OCI-LY1 (cell line): Measurements from ENCODE around the gene INPP5A.
"Not testable (repeated sequence)": the region's sequence is repeated elsewhere in the genome, so short reads cannot be mapped to it uniquely, and the experiment has no call there.

Experiments used
- H2AFZ ChIP-seq: fragments of 200-600 bp; sonication (generic), shearing (Covaris generic); 2 replicates; pipeline ENCODE4 v1.6.0; 2014; ENCODE audit warnings: antibody characterized with exemption, mild to moderate bottlenecking, low read length
- H3F3A ChIP-seq: fragments of 200-600 bp; sonication (generic), shearing (Covaris generic); 2 replicates; pipeline ENCODE4 v1.6.0; 2014; ENCODE audit warnings: mild to moderate bottlenecking, antibody characterized with exemption, low read length, moderate library complexity; ENCODE audit not compliant: insufficient read depth
- H3K27ac ChIP-seq: fragments of 200-600 bp; sonication (generic); 2 replicates; pipeline ENCODE4 v1.5.1; 2014; ENCODE audit warnings: low read length, mixed run types, mild to moderate bottlenecking, low read depth; ENCODE audit not compliant: poor library complexity, severe bottlenecking
- H3K27me3 ChIP-seq: fragments of 200-600 bp; sonication (generic); 2 replicates; pipeline ENCODE4 v1.6.0; 2014; ENCODE audit warnings: antibody characterized with exemption, mild to moderate bottlenecking, low read length, moderate library complexity; ENCODE audit not compliant: insufficient read depth
- H3K36me3 ChIP-seq: fragments of 200-600 bp; sonication (generic); 2 replicates; pipeline ENCODE4 v1.6.1; 2014; ENCODE audit warnings: mild to moderate bottlenecking, antibody characterized with exemption, low read length, moderate library complexity, mixed read lengths; ENCODE audit not compliant: insufficient read depth
- H3K4me1 ChIP-seq: fragments of 200-600 bp; sonication (generic); 2 replicates; pipeline ENCODE4 v1.5.1; 2014; ENCODE audit warnings: mild to moderate bottlenecking, low read length, moderate library complexity; ENCODE audit not compliant: insufficient read depth, severe bottlenecking
- H3K4me2 ChIP-seq: fragments of 200-600 bp; sonication (generic), shearing (Covaris generic); 2 replicates; pipeline ENCODE4 v1.6.1; 2014; ENCODE audit warnings: low read length
- H3K4me3 ChIP-seq: fragments of 200-600 bp; sonication (generic); 2 replicates; pipeline ENCODE4 v1.5.1; 2014; ENCODE audit warnings: low read length, low read depth, mild to moderate bottlenecking, mixed read lengths; ENCODE audit not compliant: poor library complexity, severe bottlenecking
- H3K79me2 ChIP-seq: fragments of 200-600 bp; shearing (Covaris generic); 2 replicates; pipeline ENCODE4 v1.6.1; 2016; ENCODE audit warnings: mixed run types, low read length, mixed read lengths; ENCODE audit not compliant: insufficient read depth
- H3K9ac ChIP-seq: fragments of 200-600 bp; sonication (generic), shearing (Covaris generic); 2 replicates; pipeline ENCODE4 v1.6.1; 2014; ENCODE audit warnings: mild to moderate bottlenecking, low read length, mixed read lengths
- H3K9me2 ChIP-seq: fragments of 200-600 bp; sonication (generic), shearing (Covaris generic); 2 replicates; pipeline ENCODE4 v1.6.1; 2014; ENCODE audit warnings: low read depth, mild to moderate bottlenecking, low read length, mixed read lengths
- H3K9me3 ChIP-seq: fragments of 200-600 bp; shearing (Covaris generic); 2 replicates; pipeline ENCODE4 v1.6.1; 2014; ENCODE audit warnings: low read length, mixed read lengths
- H4K20me1 ChIP-seq: fragments of 200-600 bp; sonication (generic), shearing (Covaris generic); 2 replicates; pipeline ENCODE4 v1.6.0; 2016; ENCODE audit warnings: mild to moderate bottlenecking, low read length; ENCODE audit not compliant: insufficient read depth
- EZH2 ChIP-seq: fragments of 200-600 bp; sonication (generic), shearing (Covaris generic); IDR thresholded peaks from 2 replicates; pipeline ENCODE4 v1.8.0; 2017; ENCODE audit warnings: borderline replicate concordance, mixed run types, mild to moderate bottlenecking, antibody characterized with exemption, low read length, moderate library complexity, mixed read lengths
- TF ChIP-seq, protein P1 (sequence below): fragments of 200-600 bp; sonication (generic), shearing (Covaris generic); IDR thresholded peaks from 2 replicates; pipeline ENCODE4 v1.5.1; 2017; ENCODE audit warnings: mild to moderate bottlenecking, antibody characterized with exemption, low read length, moderate library complexity, mixed read lengths

INPP5A gene

DNA sequence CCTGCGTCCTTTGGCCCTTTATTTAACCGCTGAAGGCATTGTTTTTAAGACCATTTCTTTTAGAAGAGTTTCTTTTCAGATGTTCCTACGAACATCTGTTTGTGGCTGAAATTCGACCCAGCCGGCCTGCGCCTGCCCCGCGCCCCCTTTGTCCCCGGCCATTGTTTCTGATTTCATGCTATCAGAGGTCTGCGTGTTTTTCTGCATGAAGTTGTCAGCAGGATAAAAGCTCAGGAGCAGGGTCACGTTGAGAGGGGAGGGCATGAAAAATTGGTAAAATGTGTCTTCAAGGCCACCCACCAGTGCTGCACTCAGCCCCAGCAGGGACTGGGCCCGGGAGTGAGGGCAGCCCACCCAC lies 205.2 kb downstream of the INPP5A start:
- Histone ChIP-seq H3K4me2 (no peak overlapping the region), H3K36me3 (no peaks in the 10 kb centered on the region), H3K27ac (no peak overlapping the region), H3K4me3 (no peak overlapping the region), H3K9me2 (no peaks in the 10 kb centered on the region), H3K27me3 (no peaks in the 10 kb centered on the region), H4K20me1 (no peaks in the 10 kb centered on the region), H3F3A (no peaks in the 10 kb centered on the region), H3K9me3 (no peaks in the 10 kb centered on the region), H2AFZ (no peak overlapping the region), H3K79me2 (no peaks in the 10 kb centered on the region), H3K4me1 (no peaks in the 10 kb centered on the region), H3K9ac (no peak overlapping the region)
- TF ChIP-seq, protein P1, sequence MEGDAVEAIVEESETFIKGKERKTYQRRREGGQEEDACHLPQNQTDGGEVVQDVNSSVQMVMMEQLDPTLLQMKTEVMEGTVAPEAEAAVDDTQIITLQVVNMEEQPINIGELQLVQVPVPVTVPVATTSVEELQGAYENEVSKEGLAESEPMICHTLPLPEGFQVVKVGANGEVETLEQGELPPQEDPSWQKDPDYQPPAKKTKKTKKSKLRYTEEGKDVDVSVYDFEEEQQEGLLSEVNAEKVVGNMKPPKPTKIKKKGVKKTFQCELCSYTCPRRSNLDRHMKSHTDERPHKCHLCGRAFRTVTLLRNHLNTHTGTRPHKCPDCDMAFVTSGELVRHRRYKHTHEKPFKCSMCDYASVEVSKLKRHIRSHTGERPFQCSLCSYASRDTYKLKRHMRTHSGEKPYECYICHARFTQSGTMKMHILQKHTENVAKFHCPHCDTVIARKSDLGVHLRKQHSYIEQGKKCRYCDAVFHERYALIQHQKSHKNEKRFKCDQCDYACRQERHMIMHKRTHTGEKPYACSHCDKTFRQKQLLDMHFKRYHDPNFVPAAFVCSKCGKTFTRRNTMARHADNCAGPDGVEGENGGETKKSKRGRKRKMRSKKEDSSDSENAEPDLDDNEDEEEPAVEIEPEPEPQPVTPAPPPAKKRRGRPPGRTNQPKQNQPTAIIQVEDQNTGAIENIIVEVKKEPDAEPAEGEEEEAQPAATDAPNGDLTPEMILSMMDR, result no peak
- no peak for TF ChIP-seq EZH2

DNA sequence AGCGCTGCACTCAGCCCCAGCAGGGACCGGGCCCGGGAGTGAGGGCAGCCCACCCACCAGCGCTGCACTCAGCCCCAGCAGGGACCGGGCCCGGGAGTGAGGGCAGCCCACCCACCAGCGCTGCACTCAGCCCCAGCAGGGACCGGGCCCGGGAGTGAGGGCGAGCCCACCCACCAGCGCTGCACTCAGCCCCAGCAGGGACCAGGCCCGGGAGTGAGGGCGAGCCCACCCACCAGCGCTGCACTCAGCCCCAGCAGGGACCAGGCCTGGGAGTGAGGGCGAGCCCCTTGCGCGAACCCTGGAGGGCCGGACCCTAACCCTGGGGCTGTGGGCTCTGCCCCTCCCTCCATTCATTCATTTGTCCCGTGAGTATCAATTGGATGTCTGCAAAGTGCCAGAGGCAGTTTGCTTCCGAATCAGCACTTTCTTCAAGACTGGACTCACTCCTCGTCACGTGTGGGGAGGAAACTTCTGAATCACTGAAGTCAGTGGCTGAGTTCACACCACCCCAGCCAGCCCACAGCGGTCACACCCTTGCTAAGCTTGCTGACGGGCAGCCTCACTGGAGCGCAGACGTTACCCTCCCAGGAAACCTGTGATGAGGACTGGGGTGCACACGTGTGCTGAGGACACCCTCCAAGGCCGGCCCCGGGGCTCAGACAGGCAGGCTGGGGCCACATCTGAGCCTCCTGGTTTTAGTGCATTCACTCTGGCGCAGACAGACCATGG lies 205.8 kb downstream of the INPP5A start:
- not testable (repeated sequence) for H3F3A ChIP-seq, H3K79me2 ChIP-seq, H3K27me3 ChIP-seq, H3K4me1 ChIP-seq, H3K4me3 ChIP-seq, H2AFZ ChIP-seq, H4K20me1 ChIP-seq, H3K9ac ChIP-seq, H3K36me3 ChIP-seq, H3K9me3 ChIP-seq, H3K27ac ChIP-seq, H3K4me2 ChIP-seq, H3K9me2 ChIP-seq

DNA sequence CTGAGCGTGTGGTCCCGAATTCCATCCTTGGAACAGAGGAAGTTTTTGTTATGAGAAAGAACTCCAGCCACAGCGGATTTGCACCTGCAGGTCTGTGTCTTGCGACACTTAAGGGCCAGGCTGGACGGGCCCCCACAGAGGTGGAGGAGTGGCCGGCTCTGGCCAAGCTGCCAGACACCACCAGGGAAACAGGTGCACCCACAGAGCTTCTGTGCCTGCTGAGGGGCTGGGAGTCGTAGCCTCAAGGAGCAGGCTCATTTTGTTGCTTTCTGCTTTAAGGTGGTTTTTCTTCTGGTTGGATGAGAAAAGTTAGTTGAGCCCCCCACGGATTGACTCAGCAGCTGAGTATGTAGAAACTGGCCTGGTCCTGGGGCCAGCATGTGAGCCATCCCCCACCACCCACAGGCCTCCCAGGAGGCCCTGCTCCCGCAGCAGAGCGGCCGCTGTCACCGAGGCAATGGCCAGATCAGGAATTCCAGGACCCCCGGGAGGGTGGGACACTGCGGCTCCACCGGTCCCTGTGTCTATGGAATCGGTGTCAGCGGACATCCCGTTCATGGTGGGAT lies 206.4 kb downstream of the INPP5A start:
- H3F3A ChIP-seq, result no peaks in the 10 kb centered on the region
- no peak overlapping the region for H3K9ac ChIP-seq
- no peaks in the 10 kb centered on the region for H3K36me3 ChIP-seq
- TF ChIP-seq EZH2, result no peak
- TF ChIP-seq, protein P1, result no peak
- H3K4me3 ChIP-seq, result no peak overlapping the region
- H3K79me2 ChIP-seq, result no peaks in the 10 kb centered on the region
- no peaks in the 10 kb centered on the region for H3K9me2 ChIP-seq
- H3K4me2 ChIP-seq, result no peak overlapping the region
- no peaks in the 10 kb centered on the region for H3K9me3 ChIP-seq
- H3K4me1 ChIP-seq, result no peaks in the 10 kb centered on the region
- H3K27ac ChIP-seq, result no peak overlapping the region
- no peaks in the 10 kb centered on the region for H4K20me1 ChIP-seq
- H2AFZ ChIP-seq, result no peak overlapping the region
- no peaks in the 10 kb centered on the region for H3K27me3 ChIP-seq

DNA sequence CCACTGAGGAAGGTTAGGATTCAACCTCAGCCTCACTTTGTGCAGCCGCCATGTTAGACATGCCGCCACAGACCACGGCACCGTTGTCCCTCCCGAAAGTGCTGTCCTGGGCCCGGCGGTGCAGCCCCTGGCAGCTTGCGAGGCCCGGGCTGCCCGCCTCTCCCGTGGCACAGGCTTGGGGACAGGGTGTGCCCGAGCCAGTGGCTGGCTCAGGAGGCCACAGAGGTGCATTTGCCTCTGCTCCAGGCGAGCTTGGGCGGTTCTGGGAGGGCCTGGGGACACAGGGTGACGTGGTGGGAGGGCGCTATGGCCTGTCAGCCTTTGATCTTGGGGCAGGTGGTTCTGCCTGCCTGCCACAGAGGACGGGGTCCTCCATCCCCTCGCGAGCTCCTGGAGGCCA lies 207.3 kb downstream of the INPP5A start:
- Histone ChIP-seq H3K36me3 (no peaks in the 10 kb centered on the region), H3K4me2 (no peak overlapping the region), H3K27me3 (no peaks in the 10 kb centered on the region; the same call in 1 of the 2 replicates), H3K4me1 (no peaks in the 10 kb centered on the region), H4K20me1 (no peaks in the 10 kb centered on the region), H3K4me3 (no peak overlapping the region), H3K9ac (no peak overlapping the region), H3K9me2 (no peaks in the 10 kb centered on the region), H2AFZ (no peak overlapping the region), H3K79me2 (no peaks in the 10 kb centered on the region), H3K27ac (no peak overlapping the region), H3K9me3 (no peaks in the 10 kb centered on the region), H3F3A (no peaks in the 10 kb centered on the region)
- TF ChIP-seq, protein P1, result no peak
- TF ChIP-seq EZH2, result no peak
